HepG2 (cell line): ENCODE measurements around the gene ECPAS. TPM values are rescaled to one million over a fixed set of nuclear protein-coding genes. Genes with fewer than 3 reads are reported as not detected.

Source experiments
- LCORL ChIP-seq, 2 experiments: fragments of 450-650 bp in 1 of 2; sonication (generic) in 1 of 2; formaldehyde crosslinking in 1 of 2; IDR thresholded peaks; 2 replicates each; pipeline versions ENCODE4 v1.5.0 to v1.6.1; 2017 to 2020; ENCODE audit warnings: antibody characterized with exemption in 1 of 2, missing genetic modification reagents in 1 of 2
- MEIS2 ChIP-seq: sonication (generic); formaldehyde crosslinking; IDR thresholded peaks from 2 replicates; pipeline ENCODE4 v1.9.0; 2021; ENCODE audit warnings: mild to moderate bottlenecking, missing genetic modification reagents
- MXI1 ChIP-seq: IDR thresholded peaks from 3 replicates; pipeline ENCODE4 v1.6.1; 2012; ENCODE audit warnings: low read depth, low read length, inconsistent platforms, borderline replicate concordance
- NFKBIZ ChIP-seq: IDR thresholded peaks from 2 replicates; pipeline ENCODE4 v1.6.1; 2018; ENCODE audit warnings: missing genetic modification reagents, missing compliant biosample characterization
- NR2F6 ChIP-seq, 2 experiments: IDR thresholded peaks; 2 replicates each; pipeline ENCODE4 v1.6.1; 2016; ENCODE audit warnings: antibody characterized with exemption in 1 of 2, mild to moderate bottlenecking in 1 of 2
- POLR2AphosphoS2 ChIP-seq: IDR thresholded peaks from 2 replicates; pipeline ENCODE4 v1.6.1; 2011; ENCODE audit warnings: low read depth, low read length, improper control_type of control experiment
- REL ChIP-seq: sonication (generic); formaldehyde crosslinking; conservative IDR thresholded peaks from 2 replicates; pipeline ENCODE4 v1.8.0; 2022; ENCODE audit warnings: mild to moderate bottlenecking, missing genetic modification reagents, moderate library complexity
- SAP130 ChIP-seq: IDR thresholded peaks from 2 replicates; pipeline ENCODE4 v1.6.1; 2016; ENCODE audit warnings: low read depth
- TBX3 ChIP-seq: fragments of 450-650 bp; IDR thresholded peaks from 2 replicates; pipeline ENCODE4 v1.6.1; 2017; ENCODE audit warnings: antibody characterized with exemption, mild to moderate bottlenecking, inconsistent platforms, borderline replicate concordance
- ZNF652 ChIP-seq: IDR thresholded peaks from 2 replicates; pipeline ENCODE4 v1.6.1; 2016; ENCODE audit warnings: low read depth, borderline replicate concordance
- polyA plus RNA-seq, 8 experiments: library from polyadenylated mRNA; depleted of rRNA in 3 of 8; stranded (reverse) in 7 of 8; unstranded in 1 of 8; fragments of >200 nt; fragmentation: Illumina TruSeq in 4 of 8; extraction: Trizol in 4 of 8; gene quantifications; 2 replicates each; pipeline versions ENCODE4 v1.2.1 to v1.2.3, GENCODE V29; 2011 to 2016; ENCODE audit warnings: low read depth in 4 of 8, missing spikeins in 1 of 8, mixed read lengths in 1 of 8; ENCODE audit not compliant: insufficient read depth in 1 of 8
- total RNA-seq, 5 experiments: library from RNA; depleted of rRNA; stranded (reverse); fragments of >200 nt; fragmentation: Illumina TruSeq; extraction: Trizol; gene quantifications; 2 replicates each; pipeline ENCODE4 v1.2.3, GENCODE V29; 2016; ENCODE audit warnings: low read depth in 1 of 5
- TF ChIP-seq, protein P1 (sequence below): sonication (generic); formaldehyde crosslinking; IDR thresholded peaks from 2 replicates; pipeline ENCODE4 v1.5.1; 2020; ENCODE audit warnings: mild to moderate bottlenecking, missing genetic modification reagents, moderate library complexity
- TF ChIP-seq, protein P2 (sequence below): sonication (generic); formaldehyde crosslinking; IDR thresholded peaks from 2 replicates; pipeline ENCODE4 v1.8.0; 2022; ENCODE audit warnings: mild to moderate bottlenecking, missing genetic modification reagents, moderate library complexity
- TF ChIP-seq, protein P3 (sequence below): sonication (generic); formaldehyde crosslinking; IDR thresholded peaks from 2 replicates; pipeline ENCODE4 v1.4.0; 2020; ENCODE audit warnings: mild to moderate bottlenecking, missing genetic modification reagents, borderline replicate concordance
- TF ChIP-seq, protein P4 (sequence below): IDR thresholded peaks from 2 replicates; pipeline ENCODE4 v1.6.1; 2016; ENCODE audit warnings: control low read depth

Gene ECPAS
- total and polyA plus RNA-seq, 2 of the 13 experiments (the other 11 are each of a cell fraction or from before 2014, with no cell fraction given): 35.3 to 58.0 TPM

DNA sequence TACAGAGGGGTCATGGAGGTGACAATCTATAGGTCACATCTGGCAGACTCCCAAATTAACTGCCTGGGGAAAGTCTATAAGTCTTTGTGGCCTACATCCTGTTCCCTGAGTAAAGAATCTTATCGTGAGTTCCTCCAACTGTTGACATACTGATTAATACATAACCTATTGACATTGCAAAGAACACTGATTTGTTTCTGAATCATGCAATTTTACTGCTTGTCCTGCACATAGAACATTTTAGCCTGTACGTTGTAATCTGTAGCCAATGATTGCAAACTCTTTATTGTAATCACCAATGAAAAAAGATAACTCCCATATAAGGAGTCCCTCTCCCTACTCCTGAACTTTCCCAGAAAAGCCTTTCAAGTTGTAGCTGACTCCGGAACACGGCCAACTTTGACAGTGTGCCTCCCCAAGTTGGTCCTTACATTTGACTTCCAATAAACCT lies 135.3 kb downstream of the ECPAS start (continued):
- TF ChIP-seq LCORL (IDR thresholded peaks at IDR 0.05): no peak
- 0 out of 2 replicates have a peak, but pooled peaks have one; percentile 24 for TF ChIP-seq LCORL (CRISPR knock-in tag; IDR thresholded peaks at IDR 0.05)
- TF ChIP-seq, protein P1, sequence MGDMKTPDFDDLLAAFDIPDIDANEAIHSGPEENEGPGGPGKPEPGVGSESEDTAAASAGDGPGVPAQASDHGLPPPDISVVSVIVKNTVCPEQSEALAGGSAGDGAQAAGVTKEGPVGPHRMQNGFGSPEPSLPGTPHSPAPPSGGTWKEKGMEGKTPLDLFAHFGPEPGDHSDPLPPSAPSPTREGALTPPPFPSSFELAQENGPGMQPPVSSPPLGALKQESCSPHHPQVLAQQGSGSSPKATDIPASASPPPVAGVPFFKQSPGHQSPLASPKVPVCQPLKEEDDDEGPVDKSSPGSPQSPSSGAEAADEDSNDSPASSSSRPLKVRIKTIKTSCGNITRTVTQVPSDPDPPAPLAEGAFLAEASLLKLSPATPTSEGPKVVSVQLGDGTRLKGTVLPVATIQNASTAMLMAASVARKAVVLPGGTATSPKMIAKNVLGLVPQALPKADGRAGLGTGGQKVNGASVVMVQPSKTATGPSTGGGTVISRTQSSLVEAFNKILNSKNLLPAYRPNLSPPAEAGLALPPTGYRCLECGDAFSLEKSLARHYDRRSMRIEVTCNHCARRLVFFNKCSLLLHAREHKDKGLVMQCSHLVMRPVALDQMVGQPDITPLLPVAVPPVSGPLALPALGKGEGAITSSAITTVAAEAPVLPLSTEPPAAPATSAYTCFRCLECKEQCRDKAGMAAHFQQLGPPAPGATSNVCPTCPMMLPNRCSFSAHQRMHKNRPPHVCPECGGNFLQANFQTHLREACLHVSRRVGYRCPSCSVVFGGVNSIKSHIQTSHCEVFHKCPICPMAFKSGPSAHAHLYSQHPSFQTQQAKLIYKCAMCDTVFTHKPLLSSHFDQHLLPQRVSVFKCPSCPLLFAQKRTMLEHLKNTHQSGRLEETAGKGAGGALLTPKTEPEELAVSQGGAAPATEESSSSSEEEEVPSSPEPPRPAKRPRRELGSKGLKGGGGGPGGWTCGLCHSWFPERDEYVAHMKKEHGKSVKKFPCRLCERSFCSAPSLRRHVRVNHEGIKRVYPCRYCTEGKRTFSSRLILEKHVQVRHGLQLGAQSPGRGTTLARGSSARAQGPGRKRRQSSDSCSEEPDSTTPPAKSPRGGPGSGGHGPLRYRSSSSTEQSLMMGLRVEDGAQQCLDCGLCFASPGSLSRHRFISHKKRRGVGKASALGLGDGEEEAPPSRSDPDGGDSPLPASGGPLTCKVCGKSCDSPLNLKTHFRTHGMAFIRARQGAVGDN (CRISPR knock-in tag): no peak
- TF ChIP-seq, protein P2, sequence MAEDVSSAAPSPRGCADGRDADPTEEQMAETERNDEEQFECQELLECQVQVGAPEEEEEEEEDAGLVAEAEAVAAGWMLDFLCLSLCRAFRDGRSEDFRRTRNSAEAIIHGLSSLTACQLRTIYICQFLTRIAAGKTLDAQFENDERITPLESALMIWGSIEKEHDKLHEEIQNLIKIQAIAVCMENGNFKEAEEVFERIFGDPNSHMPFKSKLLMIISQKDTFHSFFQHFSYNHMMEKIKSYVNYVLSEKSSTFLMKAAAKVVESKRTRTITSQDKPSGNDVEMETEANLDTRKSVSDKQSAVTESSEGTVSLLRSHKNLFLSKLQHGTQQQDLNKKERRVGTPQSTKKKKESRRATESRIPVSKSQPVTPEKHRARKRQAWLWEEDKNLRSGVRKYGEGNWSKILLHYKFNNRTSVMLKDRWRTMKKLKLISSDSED: no peak
- peak; percentile 29; the same call in 1 of the 3 replicates for TF ChIP-seq MXI1
- TF ChIP-seq MEIS2 (CRISPR knock-in tag): peak; percentile 69; the same call in 1 of the 2 replicates
- TF ChIP-seq, protein P3, sequence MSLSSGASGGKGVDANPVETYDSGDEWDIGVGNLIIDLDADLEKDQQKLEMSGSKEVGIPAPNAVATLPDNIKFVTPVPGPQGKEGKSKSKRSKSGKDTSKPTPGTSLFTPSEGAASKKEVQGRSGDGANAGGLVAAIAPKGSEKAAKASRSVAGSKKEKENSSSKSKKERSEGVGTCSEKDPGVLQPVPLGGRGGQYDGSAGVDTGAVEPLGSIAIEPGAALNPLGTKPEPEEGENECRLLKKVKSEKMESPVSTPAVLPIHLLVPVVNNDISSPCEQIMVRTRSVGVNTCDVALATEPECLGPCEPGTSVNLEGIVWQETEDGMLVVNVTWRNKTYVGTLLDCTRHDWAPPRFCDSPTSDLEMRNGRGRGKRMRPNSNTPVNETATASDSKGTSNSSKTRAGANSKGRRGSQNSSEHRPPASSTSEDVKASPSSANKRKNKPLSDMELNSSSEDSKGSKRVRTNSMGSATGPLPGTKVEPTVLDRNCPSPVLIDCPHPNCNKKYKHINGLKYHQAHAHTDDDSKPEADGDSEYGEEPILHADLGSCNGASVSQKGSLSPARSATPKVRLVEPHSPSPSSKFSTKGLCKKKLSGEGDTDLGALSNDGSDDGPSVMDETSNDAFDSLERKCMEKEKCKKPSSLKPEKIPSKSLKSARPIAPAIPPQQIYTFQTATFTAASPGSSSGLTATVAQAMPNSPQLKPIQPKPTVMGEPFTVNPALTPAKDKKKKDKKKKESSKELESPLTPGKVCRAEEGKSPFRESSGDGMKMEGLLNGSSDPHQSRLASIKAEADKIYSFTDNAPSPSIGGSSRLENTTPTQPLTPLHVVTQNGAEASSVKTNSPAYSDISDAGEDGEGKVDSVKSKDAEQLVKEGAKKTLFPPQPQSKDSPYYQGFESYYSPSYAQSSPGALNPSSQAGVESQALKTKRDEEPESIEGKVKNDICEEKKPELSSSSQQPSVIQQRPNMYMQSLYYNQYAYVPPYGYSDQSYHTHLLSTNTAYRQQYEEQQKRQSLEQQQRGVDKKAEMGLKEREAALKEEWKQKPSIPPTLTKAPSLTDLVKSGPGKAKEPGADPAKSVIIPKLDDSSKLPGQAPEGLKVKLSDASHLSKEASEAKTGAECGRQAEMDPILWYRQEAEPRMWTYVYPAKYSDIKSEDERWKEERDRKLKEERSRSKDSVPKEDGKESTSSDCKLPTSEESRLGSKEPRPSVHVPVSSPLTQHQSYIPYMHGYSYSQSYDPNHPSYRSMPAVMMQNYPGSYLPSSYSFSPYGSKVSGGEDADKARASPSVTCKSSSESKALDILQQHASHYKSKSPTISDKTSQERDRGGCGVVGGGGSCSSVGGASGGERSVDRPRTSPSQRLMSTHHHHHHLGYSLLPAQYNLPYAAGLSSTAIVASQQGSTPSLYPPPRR (CRISPR knock-in tag): peak; percentile 99
- no peak for TF ChIP-seq REL (CRISPR knock-in tag)
- TF ChIP-seq SAP130: peak; percentile 78
- peak; percentile 94 for TF ChIP-seq TBX3
- TF ChIP-seq, protein P4, sequence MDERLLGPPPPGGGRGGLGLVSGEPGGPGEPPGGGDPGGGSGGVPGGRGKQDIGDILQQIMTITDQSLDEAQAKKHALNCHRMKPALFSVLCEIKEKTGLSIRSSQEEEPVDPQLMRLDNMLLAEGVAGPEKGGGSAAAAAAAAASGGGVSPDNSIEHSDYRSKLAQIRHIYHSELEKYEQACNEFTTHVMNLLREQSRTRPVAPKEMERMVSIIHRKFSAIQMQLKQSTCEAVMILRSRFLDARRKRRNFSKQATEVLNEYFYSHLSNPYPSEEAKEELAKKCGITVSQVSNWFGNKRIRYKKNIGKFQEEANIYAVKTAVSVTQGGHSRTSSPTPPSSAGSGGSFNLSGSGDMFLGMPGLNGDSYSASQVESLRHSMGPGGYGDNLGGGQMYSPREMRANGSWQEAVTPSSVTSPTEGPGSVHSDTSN (CRISPR knock-in tag): no peak
- TF ChIP-seq NFKBIZ (CRISPR knock-in tag): 0 out of 2 replicates have a peak, but pooled peaks have one; percentile 37
- TF ChIP-seq ZNF652 (CRISPR knock-in tag): peak; percentile 20; the same call in 1 of the 2 replicates
- peak; percentile 97 for TF ChIP-seq NR2F6 (IDR thresholded peaks at IDR 0.05)
- peak; percentile 97 for TF ChIP-seq NR2F6 (CRISPR knock-in tag; IDR thresholded peaks at IDR 0.05)
- no peak for TF ChIP-seq POLR2AphosphoS2
